HepG2 (cell line): ENCODE data around the gene DGCR8. TPM values are rescaled to one million over a fixed set of nuclear protein-coding genes. Genes with fewer than 3 reads are reported as not detected.

Experiments
- ATAC-seq: fragments of 200-7000 bp; cut with Tn5 transposase; 3 replicates; pipeline ENCODE4 v1.9.1; 2020; ENCODE audit warnings: mild to moderate bottlenecking, moderate library complexity
- BruUV-seq: library from RNA; stranded (reverse); fragments of 400-500 nt; replicated peaks from 2 replicates; lab custom pipeline; 2021; lab: Mats Ljungman, UMichigan
- CTCF ChIA-PET: fragments of 300-600 bp; formaldehyde crosslinking; extraction: SDS; loops from one replicate; lab custom pipeline; 2021; ENCODE audit warnings: low total read pairs, inconsistent platforms, low intra/inter-chr PET ratio; lab: Yijun Ruan, JAX
- POLR2A ChIA-PET: fragments of 350-600 bp; sonication (Branson Sonifier 250); formaldehyde crosslinking; loops from one replicate; lab custom pipeline; 2020; ENCODE audit warnings: antibody characterized with exemption, inconsistent platforms; lab: Yijun Ruan, JAX
- DNase-seq: peaks from one replicate; pipeline ENCODE4 v3.0.0-alpha.2; 2015; ENCODE audit warnings: low spot score
- FAIRE-seq: peaks from 3 replicates; lab custom pipeline; 2011; peaks lifted over from hg19 to GRCh38; lab: Jason Lieb, UNC
- H2AFZ ChIP-seq: one replicate; pipeline ENCODE4 v1.6.1; 2011; ENCODE audit warnings: low read length, inconsistent platforms
- H3K27ac ChIP-seq: fragments of 300-600 bp; 3 replicates; pipeline ENCODE4 v1.8.0; 2011; ENCODE audit warnings: mixed run types, mild to moderate bottlenecking, mixed read lengths, low read length, inconsistent platforms; ENCODE audit not compliant: insufficient read depth; ENCODE audit errors: extremely low read length
- H3K27me3 ChIP-seq, 2 experiments: fragments of 200-600 bp in 1 of 2; 2 replicates in 1 of 2; 3 replicates in 1 of 2; pipeline versions ENCODE4 v1.6.0 to v1.8.0; 2011; ENCODE audit warnings: low read length in 2 of 2, mild to moderate bottlenecking in 2 of 2, moderate library complexity in 2 of 2, inconsistent platforms in 1 of 2; ENCODE audit not compliant: insufficient read depth in 2 of 2, control insufficient read depth in 1 of 2
- H3K36me3 ChIP-seq, 2 experiments: fragments of 200-600 bp in 1 of 2; replicated peaks in 1 of 2; 2 replicates in 1 of 2; 3 replicates in 1 of 2; pipeline versions ENCODE4 v1.5.1 to v1.8.0; 2011; ENCODE audit warnings: low read length in 2 of 2, inconsistent platforms in 1 of 2; ENCODE audit not compliant: insufficient read depth in 2 of 2, control insufficient read depth in 1 of 2
- H3K4me1 ChIP-seq: 2 replicates; pipeline ENCODE4 v1.5.1; 2012; ENCODE audit warnings: low read length, inconsistent platforms; ENCODE audit not compliant: insufficient read depth
- H3K4me2 ChIP-seq: 2 replicates; pipeline ENCODE4 v1.6.0; 2011; ENCODE audit warnings: low read depth, low read length, inconsistent platforms
- H3K4me3 ChIP-seq, 3 experiments: fragments of 200-600 bp in 1 of 3; sonication (generic), shearing (Covaris generic) in 1 of 3; replicated peaks in 1 of 3; 2 replicates each; pipeline ENCODE4 v1.5.1; 2011 to 2016; ENCODE audit warnings: low read length in 3 of 3, inconsistent platforms in 2 of 3, low read depth in 2 of 3, mild to moderate bottlenecking in 2 of 3, control low read depth in 1 of 3, mixed read lengths in 1 of 3; ENCODE audit not compliant: insufficient read depth in 1 of 3
- H3K79me2 ChIP-seq: one replicate; pipeline ENCODE4 v1.6.1; 2011; ENCODE audit warnings: low read length, inconsistent platforms; ENCODE audit not compliant: insufficient read depth
- H3K9ac ChIP-seq: 2 replicates; pipeline ENCODE4 v1.6.0; 2011; ENCODE audit warnings: mild to moderate bottlenecking, low read depth, low read length, inconsistent platforms; ENCODE audit not compliant: insufficient read depth
- H3K9me3 ChIP-seq: 2 replicates; pipeline ENCODE4 v1.5.1; 2012; ENCODE audit warnings: mild to moderate bottlenecking, low read length
- H4K20me1 ChIP-seq: 2 replicates; pipeline ENCODE4 v1.6.0; 2011; ENCODE audit warnings: inconsistent platforms, mild to moderate bottlenecking, low read length, moderate library complexity; ENCODE audit not compliant: insufficient read depth
- ATF7 ChIP-seq, 2 experiments: fragments of 450-650 bp in 1 of 2; sonication (generic) in 1 of 2; formaldehyde crosslinking in 1 of 2; IDR thresholded peaks; 2 replicates each; pipeline versions ENCODE4 v1.4.0 to v1.6.1; 2016 to 2020; ENCODE audit warnings: antibody characterized with exemption in 1 of 2, mild to moderate bottlenecking in 1 of 2, missing genetic modification reagents in 1 of 2
- BORCS8-MEF2B ChIP-seq: sonication (generic); formaldehyde crosslinking; IDR thresholded peaks from 2 replicates; pipeline ENCODE4 v1.8.0; 2022; ENCODE audit warnings: mild to moderate bottlenecking, missing genetic modification reagents
- CENPX ChIP-seq: sonication (generic); formaldehyde crosslinking; IDR thresholded peaks from 2 replicates; pipeline ENCODE4 v1.9.0; 2021; ENCODE audit warnings: mild to moderate bottlenecking, missing genetic modification reagents, moderate library complexity
- CHD2 ChIP-seq: IDR thresholded peaks from 2 replicates; pipeline ENCODE4 v1.6.1; 2011; ENCODE audit warnings: low read depth, low read length, improper control_type of control experiment
- ELK4 ChIP-seq: sonication (generic); formaldehyde crosslinking; IDR thresholded peaks from 2 replicates; pipeline ENCODE4 v1.9.0; 2021; ENCODE audit warnings: missing genetic modification reagents, borderline replicate concordance
- FIP1L1 ChIP-seq: fragments of 200-400 bp; formaldehyde crosslinking; IDR thresholded peaks from 2 replicates; pipeline ENCODE4 v1.6.1; 2018; ENCODE audit warnings: low read depth, mild to moderate bottlenecking, low read length, moderate library complexity, borderline replicate concordance; ENCODE audit not compliant: insufficient read depth
- GABPA ChIP-seq, 2 experiments: IDR thresholded peaks; 2 replicates each; pipeline ENCODE4 v1.6.1; 2011 to 2016; ENCODE audit warnings: low read depth in 2 of 2, low read length in 1 of 2, missing biosample characterization in 1 of 2, missing genetic modification characterization in 1 of 2
- GZF1 ChIP-seq: sonication (generic); formaldehyde crosslinking; IDR thresholded peaks from 2 replicates; pipeline ENCODE4 v1.5.1; 2020; ENCODE audit warnings: mild to moderate bottlenecking, missing genetic modification reagents
- KAT2B ChIP-seq: fragments of 150-350 bp; IDR thresholded peaks from 2 replicates; pipeline ENCODE4 v1.6.1; 2014; ENCODE audit warnings: low read depth, low read length, borderline replicate concordance
- KDM1A ChIP-seq: IDR thresholded peaks from 2 replicates; pipeline ENCODE4 v1.6.1; 2016; ENCODE audit warnings: missing compliant biosample characterization
- RBM39 ChIP-seq: fragments of 200-400 bp; formaldehyde crosslinking; IDR thresholded peaks from one replicate; pipeline ENCODE4 v1.6.1; 2018; ENCODE audit warnings: antibody characterized with exemption, mild to moderate bottlenecking, low read depth, low read length; ENCODE audit not compliant: poor library complexity, severe bottlenecking
- SMAD3 ChIP-seq: sonication (generic); formaldehyde crosslinking; IDR thresholded peaks from 2 replicates; pipeline ENCODE4 v1.4.0; 2020; ENCODE audit warnings: missing genetic modification reagents
- SRSF4 ChIP-seq: fragments of 200-400 bp; formaldehyde crosslinking; IDR thresholded peaks from one replicate; pipeline ENCODE4 v1.6.1; 2018; ENCODE audit warnings: mild to moderate bottlenecking, low read depth, low read length, moderate library complexity; ENCODE audit not compliant: poor library complexity, severe bottlenecking
- TARDBP ChIP-seq: sonication (generic); formaldehyde crosslinking; IDR thresholded peaks from 2 replicates; pipeline ENCODE4 v1.8.0; 2022; ENCODE audit warnings: mild to moderate bottlenecking, missing genetic modification reagents
- THYN1 ChIP-seq: sonication (generic); formaldehyde crosslinking; IDR thresholded peaks from 2 replicates; pipeline ENCODE4 v1.8.1; 2023; ENCODE audit warnings: low read depth, mild to moderate bottlenecking, moderate library complexity, missing genetic modification reagents, borderline replicate concordance
- ZKSCAN1 ChIP-seq: fragments of 150-350 bp; IDR thresholded peaks from 2 replicates; pipeline ENCODE4 v1.6.1; 2014; ENCODE audit warnings: low read length
- ZNF296 ChIP-seq: sonication (generic); formaldehyde crosslinking; conservative IDR thresholded peaks from 2 replicates; pipeline ENCODE4 v1.5.0; 2020; ENCODE audit warnings: mild to moderate bottlenecking, missing genetic modification reagents
- ZNF513 ChIP-seq: sonication (generic); formaldehyde crosslinking; conservative IDR thresholded peaks from 2 replicates; pipeline ENCODE4 v1.5.0; 2020; ENCODE audit warnings: missing genetic modification reagents
- WGBS: methylation state at CpG from one replicate; pipeline ENCODE4 v1.1.6; 2017; ENCODE audit warnings: low lambda C conversion rate; 5-methylcytosine and 5-hydroxymethylcytosine counted together
- in situ Hi-C: cut with HindIII; loops from 2 replicates; pipeline ENCODE4 v1.10.0; 2017; ENCODE audit warnings: low pct_unique_long_range_greater_than_20kb; ENCODE audit not compliant: extremely low pct_ligation_motif_present
- intact Hi-C: fragments of 100-400 bp; cut with micrococcal nuclease; formaldehyde crosslinking; loops from one replicate; pipeline ENCODE4 v1.10.0; 2022; ENCODE audit not compliant: unreplicated experiment
- polyA plus RNA-seq, 8 experiments: library from polyadenylated mRNA; depleted of rRNA in 3 of 8; stranded (reverse) in 7 of 8; unstranded in 1 of 8; fragments of >200 nt; fragmentation: Illumina TruSeq in 4 of 8; extraction: Trizol in 4 of 8; gene quantifications; 2 replicates each; pipeline versions ENCODE4 v1.2.1 to v1.2.3, GENCODE V29; 2011 to 2016; ENCODE audit warnings: low read depth in 4 of 8, missing spikeins in 1 of 8, mixed read lengths in 1 of 8; ENCODE audit not compliant: insufficient read depth in 1 of 8
- total RNA-seq, 5 experiments: library from RNA; depleted of rRNA; stranded (reverse); fragments of >200 nt; fragmentation: Illumina TruSeq; extraction: Trizol; gene quantifications; 2 replicates each; pipeline ENCODE4 v1.2.3, GENCODE V29; 2016; ENCODE audit warnings: low read depth in 1 of 5

DGCR8 gene
- total and polyA plus RNA-seq, 2 of the 13 experiments (the other 11 are each of a cell fraction or from before 2014, with no cell fraction given): 10.2 to 23.2 TPM

- BruUV-seq: no TSS peak
- ChIA-PET POLR2A (no interaction called here), CTCF (no interaction called here)
- peaks cover 64% of the 10 kb centered on the region for H3K79me2 ChIP-seq
- peak overlapping the region; percentile 65 for H3K4me2 ChIP-seq
- H4K20me1 ChIP-seq: peaks cover 15% of the 10 kb centered on the region; the same call in 1 of the 2 replicates
- H3K36me3 ChIP-seq: peaks cover 40 to 51% of the 10 kb centered on the region in 2 experiments
- no peak overlapping the region for H2AFZ ChIP-seq
- H3K27me3 ChIP-seq: no peaks in the 10 kb centered on the region; a peak in 1 of 5 replicates
- peak; percentile 50 for DNase-seq
- ATAC-seq: peak; percentile 67
- H3K9ac ChIP-seq: peak overlapping the region; percentile 57; the same call in 1 of the 2 replicates
- FAIRE-seq: peak; percentile 8
- intact Hi-C loops: loop anchor here (5.0 kb wide), 1 partner anchor 33 kb away; the partner anchor contains the start of genes RANBP1 and TRMT2A
- peak overlapping the region in 1 of 3 experiments; percentile 44; a peak in 2 of 6 replicates for H3K4me3 ChIP-seq
- peak overlapping the region; percentile 61 for H3K27ac ChIP-seq
- WGBS: 41% methylated on average over 19 of the region's 23 CpGs
- peaks cover 47% of the 10 kb centered on the region for H3K4me1 ChIP-seq
- in situ Hi-C loops: no loop called here
- H3K9me3 ChIP-seq: no peaks in the 10 kb centered on the region
- TF ChIP-seq BORCS8-MEF2B (CRISPR knock-in tag) (0 out of 2 replicates have a peak, but pooled peaks have one; percentile 40), TARDBP (CRISPR knock-in tag) (no peak), ZKSCAN1 (no peak), SMAD3 (CRISPR knock-in tag) (no peak), CENPX (CRISPR knock-in tag) (no peak), ELK4 (CRISPR knock-in tag) (no peak), ZNF513 (no peak), FIP1L1 (no peak), CHD2 (no peak), SRSF4 (no peak), KDM1A (CRISPR knock-in tag) (no peak), THYN1 (no peak), KAT2B (no peak), ZNF296 (CRISPR knock-in tag) (no peak), GZF1 (CRISPR knock-in tag) (no peak), GABPA (IDR thresholded peaks at IDR 0.05; ENCODE audit: low read depth, low read length) (no peak), GABPA (CRISPR knock-in tag; IDR thresholded peaks at IDR 0.05; ENCODE audit: low read depth) (no peak), RBM39 (no peak), ATF7 (IDR thresholded peaks at IDR 0.05) (no peak), ATF7 (CRISPR knock-in tag; IDR thresholded peaks at IDR 0.05) (no peak)
These were observed 4.7 kb downstream of the DGCR8 start for GRCh38 chr22:20084547-20085413.
